H1 (cell line): ENCODE data around the gene THAP12. TPM values are rescaled to one million over a fixed set of nuclear protein-coding genes. Genes with fewer than 3 reads are reported as not detected.

Source experiments
- CTCF ChIA-PET: fragments of 300-600 bp; sonication (Branson Sonifier 250); formaldehyde crosslinking; loops from one replicate; lab custom pipeline; 2021; ENCODE audit not compliant: partially characterized antibody; lab: Charles Lee
- POLR2A ChIA-PET: fragments of 300-600 bp; sonication (Branson Sonifier 250); formaldehyde crosslinking; loops from one replicate; lab custom pipeline; 2021; ENCODE audit warnings: inconsistent platforms; ENCODE audit not compliant: partially characterized antibody; lab: Charles Lee
- DNase-seq, 2 experiments: peaks; one replicate each; pipeline versions ENCODE4 v3.0.0 to v3.0.0-alpha.2; 2010 to 2022; ENCODE audit warnings: low spot score in 2 of 2, low read depth in 1 of 2, mixed read lengths in 1 of 2
- FAIRE-seq: peaks from 2 replicates; lab custom pipeline; 2011; peaks lifted over from hg19 to GRCh38; lab: Jason Lieb, UNC
- H2AFZ ChIP-seq: 2 replicates; pipeline ENCODE4 v1.8.1; 2012; ENCODE audit warnings: low read length, inconsistent platforms
- H2AK5ac ChIP-seq: 2 replicates; pipeline ENCODE4 v1.6.1; 2013; ENCODE audit warnings: low read depth, low read length
- H2BK120ac ChIP-seq: replicated peaks from 2 replicates; pipeline ENCODE3; 2013; ENCODE audit warnings: low read depth, low read length, inconsistent platforms
- H2BK12ac ChIP-seq: 2 replicates; pipeline ENCODE4 v1.6.1; 2013; ENCODE audit warnings: low read depth, low read length
- H2BK15ac ChIP-seq: 2 replicates; pipeline ENCODE4 v1.6.1; 2013; ENCODE audit warnings: low read length
- H2BK20ac ChIP-seq: 2 replicates; pipeline ENCODE4 v1.6.1; 2013; ENCODE audit warnings: low read length
- H2BK5ac ChIP-seq: 2 replicates; pipeline ENCODE4 v1.6.1; 2013; ENCODE audit warnings: low read depth, low read length
- H3K14ac ChIP-seq: 2 replicates; pipeline ENCODE4 v1.6.1; 2013; ENCODE audit warnings: inconsistent platforms; ENCODE audit not compliant: insufficient read length
- H3K18ac ChIP-seq: 2 replicates; pipeline ENCODE4 v1.6.1; 2013; ENCODE audit warnings: low read length; ENCODE audit errors: extremely low read depth
- H3K23ac ChIP-seq: 2 replicates; pipeline ENCODE4 v1.6.1; 2013; ENCODE audit warnings: inconsistent platforms; ENCODE audit not compliant: insufficient read length
- H3K23me2 ChIP-seq: 2 replicates; pipeline ENCODE4 v1.6.1; 2013; ENCODE audit warnings: low read depth, low read length
- H3K27ac ChIP-seq: 2 replicates; pipeline ENCODE4 v1.6.1; 2011; ENCODE audit warnings: low read depth, low read length, inconsistent platforms
- H3K27me3 ChIP-seq, 4 experiments: replicated peaks in 1 of 4; 1 replicate in 1 of 4; 2 replicates in 3 of 4; pipeline versions ENCODE4 v1.6.1 to v1.8.1; 2011 to 2013; ENCODE audit warnings: low read length in 3 of 4, mild to moderate bottlenecking in 3 of 4, inconsistent platforms in 2 of 4, mixed read lengths in 2 of 4, moderate library complexity in 1 of 4; ENCODE audit not compliant: control insufficient read depth in 3 of 4, insufficient read depth in 3 of 4; ENCODE audit errors: extremely low read depth in 1 of 4
- H3K36me3 ChIP-seq, 4 experiments: 2 replicates each; pipeline versions ENCODE4 v1.6.1 to v1.8.1; 2011 to 2013; ENCODE audit warnings: mild to moderate bottlenecking in 4 of 4, low read length in 3 of 4, moderate library complexity in 2 of 4, control low read depth in 1 of 4, inconsistent platforms in 1 of 4; ENCODE audit not compliant: insufficient read depth in 4 of 4, control insufficient read depth in 2 of 4
- H3K4ac ChIP-seq: replicated peaks from 2 replicates; pipeline ENCODE3; 2013; ENCODE audit warnings: low read length, low read depth, mixed read lengths, inconsistent platforms; ENCODE audit not compliant: insufficient read length
- H3K4me1 ChIP-seq, 4 experiments: replicated peaks in 1 of 4; 1 replicate in 1 of 4; 2 replicates in 3 of 4; pipeline versions ENCODE4 v1.6.1 to v1.8.1; 2011 to 2013; ENCODE audit warnings: low read length in 3 of 4, inconsistent platforms in 2 of 4, mixed read lengths in 1 of 4; ENCODE audit not compliant: insufficient read depth in 4 of 4, control insufficient read depth in 3 of 4
- H3K4me2 ChIP-seq, 2 experiments: 2 replicates each; pipeline versions ENCODE4 v1.6.1 to v1.8.1; 2011 to 2013; ENCODE audit warnings: low read depth in 2 of 2, low read length in 2 of 2, control low read depth in 1 of 2, inconsistent platforms in 1 of 2, mild to moderate bottlenecking in 1 of 2; ENCODE audit not compliant: insufficient read depth in 1 of 2
- H3K4me3 ChIP-seq, 4 experiments: fragments of 200-600, 300-600 bp in 1 of 4; sonication (generic), shearing (Covaris generic), sonication (Bioruptor Twin) in 1 of 4; 2 replicates each; pipeline versions ENCODE4 v1.5.1 to v1.8.1; 2011 to 2016; ENCODE audit warnings: low read length in 4 of 4, low read depth in 3 of 4, control low read depth in 2 of 4, inconsistent platforms in 2 of 4, mild to moderate bottlenecking in 2 of 4, mixed read lengths in 1 of 4, moderate library complexity in 1 of 4; ENCODE audit not compliant: insufficient read depth in 2 of 4; ENCODE audit errors: extremely low read depth in 1 of 4
- H3K56ac ChIP-seq: replicated peaks from 2 replicates; pipeline ENCODE3; 2013; ENCODE audit warnings: low read depth, mild to moderate bottlenecking, mixed read lengths, low read length, inconsistent platforms; ENCODE audit not compliant: insufficient read length
- H3K79me1 ChIP-seq: 2 replicates; pipeline ENCODE4 v1.6.1; 2013; ENCODE audit warnings: low read depth, low read length, control low read depth
- H3K79me2 ChIP-seq, 2 experiments: 2 replicates each; pipeline versions ENCODE4 v1.6.1 to v1.8.1; 2012 to 2013; ENCODE audit warnings: low read length in 2 of 2, mild to moderate bottlenecking in 2 of 2, inconsistent platforms in 1 of 2; ENCODE audit not compliant: insufficient read depth in 2 of 2, control insufficient read depth in 1 of 2
- H3K9ac ChIP-seq, 4 experiments: replicated peaks in 1 of 4; 1 replicate in 1 of 4; 2 replicates in 3 of 4; pipeline versions ENCODE4 v1.6.1 to v1.8.1; 2011 to 2013; ENCODE audit warnings: low read depth in 3 of 4, low read length in 3 of 4, control low read depth in 2 of 4, mild to moderate bottlenecking in 2 of 4, moderate library complexity in 2 of 4, inconsistent platforms in 1 of 4; ENCODE audit errors: extremely low read depth in 1 of 4
- H3K9me3 ChIP-seq, 2 experiments: 2 replicates each; pipeline versions ENCODE4 v1.6.1 to v1.8.1; 2012 to 2013; ENCODE audit warnings: mild to moderate bottlenecking in 2 of 2, moderate library complexity in 2 of 2, control low read depth in 1 of 2, inconsistent platforms in 1 of 2, low read depth in 1 of 2, low read length in 1 of 2, mixed read lengths in 1 of 2; ENCODE audit not compliant: insufficient read depth in 2 of 2
- H4K20me1 ChIP-seq, 2 experiments: replicated peaks in 1 of 2; 2 replicates each; pipeline versions ENCODE3 to v1.8.1; 2011 to 2013; ENCODE audit warnings: inconsistent platforms in 2 of 2, low read length in 2 of 2, mild to moderate bottlenecking in 1 of 2; ENCODE audit not compliant: insufficient read depth in 2 of 2, control insufficient read depth in 1 of 2
- H4K5ac ChIP-seq: 2 replicates; pipeline ENCODE4 v1.6.1; 2013; ENCODE audit warnings: low read length, low read depth, mixed read lengths, inconsistent platforms; ENCODE audit not compliant: insufficient read length
- H4K8ac ChIP-seq: 2 replicates; pipeline ENCODE4 v1.8.0; 2013; ENCODE audit warnings: mild to moderate bottlenecking, moderate library complexity, low read length, inconsistent platforms; ENCODE audit not compliant: insufficient read depth; ENCODE audit errors: extremely low read depth
- H4K91ac ChIP-seq: replicated peaks from 2 replicates; pipeline ENCODE3; 2013; ENCODE audit warnings: low read length, mixed read lengths, inconsistent platforms; ENCODE audit not compliant: insufficient read length
- CTCF ChIP-seq, 3 experiments: IDR thresholded peaks; 1 replicate in 2 of 3; 2 replicates in 1 of 3; pipeline versions ENCODE4 v1.5.1 to v1.6.1; 2011; ENCODE audit warnings: low read length in 3 of 3, mild to moderate bottlenecking in 3 of 3, inconsistent platforms in 2 of 3, low read depth in 1 of 3, moderate library complexity in 1 of 3; ENCODE audit not compliant: insufficient read depth in 1 of 3; ENCODE audit errors: control extremely low read depth in 1 of 3
- FOSL1 ChIP-seq: IDR thresholded peaks from 2 replicates; pipeline ENCODE4 v1.6.1; 2011; ENCODE audit warnings: mild to moderate bottlenecking, low read depth, low read length, moderate library complexity; ENCODE audit not compliant: insufficient read depth
- RFX5 ChIP-seq: IDR thresholded peaks from 2 replicates; pipeline ENCODE4 v1.6.1; 2011; ENCODE audit warnings: low read depth, low read length, improper control_type of control experiment, borderline replicate concordance
- WGBS, 2 experiments: shearing (Covaris generic) in 1 of 2; methylation state at CpG; one replicate each; pipeline versions ENCODE4 v1.1.6 to v1.1.7; 2013 to 2015; ENCODE audit warnings: low lambda C conversion rate in 2 of 2, mixed read lengths in 2 of 2, inconsistent platforms in 1 of 2, low coverage in 1 of 2, missing lambda C conversion rate in 1 of 2; ENCODE audit not compliant: insufficient replicate concordance in 2 of 2, insufficient coverage in 1 of 2, insufficient read length in 1 of 2; ENCODE audit errors: extremely low coverage in 1 of 2, missing lambda C conversion rate in 1 of 2; 5-methylcytosine and 5-hydroxymethylcytosine counted together
- polyA plus RNA-seq, 7 experiments: library from polyadenylated mRNA; depleted of rRNA in 3 of 7; stranded (reverse) in 5 of 7; unstranded in 2 of 7; fragments of >200 nt in 5 of 7; fragments of 200-250 nt in 2 of 7; gene quantifications; 1 replicate in 5 of 7; 2 replicates in 1 of 7; 4 replicates in 1 of 7; pipeline versions ENCODE4 v1.2.1 to v1.2.3, GENCODE V29; 2011 to 2013; ENCODE audit warnings: missing spikeins in 2 of 7, mixed read lengths in 2 of 7
- total RNA-seq: library from RNA; stranded (reverse); fragmentation: NEBNext Ultra II Directional; extraction: Animal tissue kit (Norgen Biotek cat#: 25700); gene quantifications from 2 replicates; pipeline ENCODE4 v1.2.1, GENCODE V29; 2021

Gene THAP12
- total and polyA plus RNA-seq, 2 of the 8 experiments (the other 6 are each of a cell fraction or from before 2014, with no cell fraction given) = 12.0 to 39.9 TPM

GRCh38 chr11:76369406-76369805 lies 11.5 kb downstream of the THAP12 start:
- H3K79me2 ChIP-seq = peaks cover 0 to 75% of the 10 kb centered on the region in 2 experiments; a peak in 2 of 4 replicates
- H4K91ac ChIP-seq = no peak overlapping the region
- no peak overlapping the region for H4K8ac ChIP-seq
- FAIRE-seq (no peak), DNase-seq (no peak)
- peaks cover 0 to 7% of the 10 kb centered on the region in 2 experiments for H4K20me1 ChIP-seq
- H2BK12ac ChIP-seq = no peak overlapping the region
- H3K4me1 ChIP-seq = no peaks in the 10 kb centered on the region
- H2BK5ac ChIP-seq = no peak overlapping the region
- no peaks in the 10 kb centered on the region for H3K36me3 ChIP-seq
- H2BK120ac ChIP-seq = no peak overlapping the region
- H3K79me1 ChIP-seq = peaks cover 2% of the 10 kb centered on the region; the same call in 1 of the 2 replicates
- no peak overlapping the region for H3K23ac ChIP-seq
- H3K4ac ChIP-seq = no peak overlapping the region
- no peak overlapping the region for H2AK5ac ChIP-seq
- no peaks in the 10 kb centered on the region for H3K23me2 ChIP-seq
- no peaks in the 10 kb centered on the region for H3K9me3 ChIP-seq
- no peaks in the 10 kb centered on the region for H3K27me3 ChIP-seq
- TF ChIP-seq FOSL1 (no peak), RFX5 (no peak), CTCF (IDR thresholded peaks at IDR 0.05; ENCODE audit: control extremely low read depth in 1 of 3, insufficient read depth in 1 of 3, low read depth in 1 of 3, low read length in 3 of 3) (peak in 1 of 3 experiments; percentile 1; a peak in 1 of 4 replicates)
- no peak overlapping the region for H3K4me3 ChIP-seq
- no peak overlapping the region for H3K4me2 ChIP-seq
- CTCF ChIA-PET = no interaction called here
- no peak overlapping the region for H4K5ac ChIP-seq
- no peak overlapping the region for H2AFZ ChIP-seq
- H3K56ac ChIP-seq = no peak overlapping the region
- POLR2A ChIA-PET = no interaction called here
- H2BK20ac ChIP-seq = no peak overlapping the region
- no peak overlapping the region for H3K27ac ChIP-seq
- H3K9ac ChIP-seq = no peak overlapping the region; a peak in 1 of 7 replicates
- no peak overlapping the region for H2BK15ac ChIP-seq
- H3K14ac ChIP-seq = no peak overlapping the region
- H3K18ac ChIP-seq = no peak overlapping the region
- WGBS, 2 experiments = 89% methylated on average over 6 of the region's 6 CpGs; no CpG with 5 or more reads in 1 of the 2 experiments
